Measurements from ENCODE around the gene MILR1. TPM values are rescaled to one million over a fixed set of nuclear protein-coding genes. Genes with fewer than 3 reads are reported as not detected.
"Not testable (repeated sequence)": the region's sequence is repeated elsewhere in the genome, so short reads cannot be mapped to it uniquely, and the experiment has no call there.

Gene MILR1
- total and polyA plus RNA-seq, 2 donors (not counting 3 experiments of a cell fraction or from before 2014, with no cell fraction given): 1.2 to 17.8 TPM

GRCh38 chr17:64466834-64467233, 17.9 kb downstream of the MILR1 start:
- H3K9me1 ChIP-seq (replicated peaks; ENCODE audit: control insufficient read depth, extremely low read depth, insufficient read depth, low read length); H3K4me2 ChIP-seq (ENCODE audit: insufficient read depth, low read length); H3K27ac ChIP-seq (ENCODE audit: insufficient read depth, low read depth, low read length); H3K9me3 ChIP-seq (replicated peaks; ENCODE audit: control insufficient read depth, insufficient read depth, low read length); H3K79me2 ChIP-seq (ENCODE audit: control insufficient read depth, insufficient read depth, low read length); H3K27me3 ChIP-seq (ENCODE audit: control insufficient read depth in 2 of 2, insufficient read depth in 2 of 2, low read length in 2 of 2); H4K20me1 ChIP-seq (replicated peaks; ENCODE audit: control insufficient read depth, extremely low read depth, insufficient read depth, low read length); H3K4me3 ChIP-seq (replicated peaks in 1 of 3; ENCODE audit: insufficient read depth in 1 of 3, low read depth in 1 of 3, low read length in 3 of 3); H3K36me3 ChIP-seq (ENCODE audit: control insufficient read depth in 2 of 2, extremely low read depth in 1 of 2, insufficient read depth in 2 of 2, low read length in 2 of 2); H3K4me1 ChIP-seq (ENCODE audit: control insufficient read depth, extremely low read depth, insufficient read depth, low read length); DNase-seq (ENCODE audit: low read depth, low spot score); POLR2A ChIA-PET; intact Hi-C loops (cut with micrococcal nuclease); FAIRE-seq; dilution Hi-C loops (cut with MboI; ENCODE audit: extremely low pct_ligation_motif_present, low sequenced_read_pairs); BruUV-seq (replicated peaks); H3K9ac ChIP-seq (replicated peaks; ENCODE audit: extremely low read depth, insufficient read depth, low read length); H2AFZ ChIP-seq (ENCODE audit: low read depth, low read length): not testable (repeated sequence)
- CTCF ChIA-PET: interaction anchor here (2.0 kb wide), 1 partner anchor 24 kb away, joined by 12 read pairs; no protein-coding TSS in a partner anchor

- H3K27me3 ChIP-seq (ENCODE audit: control insufficient read depth in 2 of 2, insufficient read depth in 2 of 2, low read length in 2 of 2): no peaks in the 10 kb centered on the region
- H3K36me3 ChIP-seq (ENCODE audit: control insufficient read depth in 2 of 2, extremely low read depth in 1 of 2, insufficient read depth in 2 of 2, low read length in 2 of 2): peaks cover 0 to 2% of the 10 kb centered on the region in 2 experiments
- H4K20me1 ChIP-seq (replicated peaks; ENCODE audit: control insufficient read depth, extremely low read depth, insufficient read depth, low read length): no peaks in the 10 kb centered on the region
- H3K27ac ChIP-seq (ENCODE audit: insufficient read depth, low read depth, low read length): no peak overlapping the region
- peaks cover 3% of the 10 kb centered on the region for H3K4me1 ChIP-seq (ENCODE audit: control insufficient read depth, extremely low read depth, insufficient read depth, low read length)
- intact Hi-C loops (cut with micrococcal nuclease): no loop called here
- BruUV-seq (replicated peaks): no TSS peak
- POLR2A ChIA-PET: no interaction called here
- H2AFZ ChIP-seq (ENCODE audit: low read depth, low read length): no peak overlapping the region
- FAIRE-seq: no peak
- dilution Hi-C loops (cut with MboI; ENCODE audit: extremely low pct_ligation_motif_present, low sequenced_read_pairs): no loop called here
- H3K79me2 ChIP-seq (ENCODE audit: control insufficient read depth, insufficient read depth, low read length): no peaks in the 10 kb centered on the region
- no peak overlapping the region for H3K4me2 ChIP-seq (ENCODE audit: insufficient read depth, low read length)
- no peak overlapping the region for H3K9ac ChIP-seq (replicated peaks; ENCODE audit: extremely low read depth, insufficient read depth, low read length)
- TF ChIP-seq CTCF (IDR thresholded peaks at IDR 0.05; ENCODE audit: extremely low read depth in 1 of 2, insufficient read depth in 1 of 2, low read depth in 1 of 2, low read length in 2 of 2) (no peak), POLR2AphosphoS5 (IDR thresholded peaks at IDR 0.05; ENCODE audit: insufficient read depth, low read depth, low read length) (no peak), FOS (IDR thresholded peaks at IDR 0.05; ENCODE audit: borderline replicate concordance, insufficient read depth, low read length) (no peak), JUN (IDR thresholded peaks at IDR 0.05; ENCODE audit: borderline replicate concordance, insufficient read depth, insufficient read length, low read depth) (no peak), EZH2 (IDR thresholded peaks at IDR 0.05; ENCODE audit: borderline replicate concordance, low read depth, low read length, severe bottlenecking) (no peak), POLR2A (IDR thresholded peaks at IDR 0.05; ENCODE audit: low read depth, low read length) (no peak), GATA2 (IDR thresholded peaks at IDR 0.05; ENCODE audit: insufficient read depth, insufficient read length, low read depth, low read length) (no peak), MYC (IDR thresholded peaks at IDR 0.05; ENCODE audit: low read depth, low read length) (no peak), MAX (IDR thresholded peaks at IDR 0.05; ENCODE audit: insufficient read depth, insufficient read length) (no peak)
- no peak overlapping the region for H3K4me3 ChIP-seq (replicated peaks in 1 of 3; ENCODE audit: insufficient read depth in 1 of 3, low read depth in 1 of 3, low read length in 3 of 3)
- CTCF ChIA-PET: interaction anchor here (1.9 kb wide), 1 partner anchor 21 kb away, joined by 5 read pairs; no protein-coding TSS in a partner anchor
- H3K9me1 ChIP-seq (replicated peaks; ENCODE audit: control insufficient read depth, extremely low read depth, insufficient read depth, low read length): no peaks in the 10 kb centered on the region
- DNase-seq (ENCODE audit: low read depth, low spot score): no peak
- H3K9me3 ChIP-seq (replicated peaks; ENCODE audit: control insufficient read depth, insufficient read depth, low read length): no peaks in the 10 kb centered on the region
These were observed 21.7 kb downstream of the MILR1 start for GRCh38 chr17:64470625-64471024.

Measured in endothelial cell of umbilical vein (primary cell).